HUES48 (cell line): Measurements from ENCODE around the gene FBXL7.

Source experiments
- H3K27ac ChIP-seq: one replicate; pipeline ENCODE4 v1.7.0; 2013; ENCODE audit warnings: low read depth, low read length, inconsistent platforms
- H3K27me3 ChIP-seq: 2 replicates; pipeline ENCODE4 v1.6.1; 2013; ENCODE audit warnings: mild to moderate bottlenecking, low read length; ENCODE audit not compliant: control insufficient read depth, insufficient read depth
- H3K36me3 ChIP-seq: 2 replicates; pipeline ENCODE4 v1.6.1; 2013; ENCODE audit warnings: low read length; ENCODE audit not compliant: control insufficient read depth, insufficient read depth
- H3K4me1 ChIP-seq: 2 replicates; pipeline ENCODE4 v1.6.1; 2013; ENCODE audit warnings: mild to moderate bottlenecking, low read length; ENCODE audit not compliant: control insufficient read depth, insufficient read depth
- H3K4me3 ChIP-seq: 2 replicates; pipeline ENCODE4 v1.5.1; 2013; ENCODE audit warnings: mild to moderate bottlenecking, low read depth, low read length
- H3K9ac ChIP-seq: 2 replicates; pipeline ENCODE4 v1.6.1; 2013; ENCODE audit warnings: mild to moderate bottlenecking, low read depth, low read length, moderate library complexity
- H3K9me3 ChIP-seq: 2 replicates; pipeline ENCODE4 v1.6.1; 2013; ENCODE audit warnings: low read length; ENCODE audit not compliant: control insufficient read depth, insufficient read depth

The FBXL7 gene

DNA sequence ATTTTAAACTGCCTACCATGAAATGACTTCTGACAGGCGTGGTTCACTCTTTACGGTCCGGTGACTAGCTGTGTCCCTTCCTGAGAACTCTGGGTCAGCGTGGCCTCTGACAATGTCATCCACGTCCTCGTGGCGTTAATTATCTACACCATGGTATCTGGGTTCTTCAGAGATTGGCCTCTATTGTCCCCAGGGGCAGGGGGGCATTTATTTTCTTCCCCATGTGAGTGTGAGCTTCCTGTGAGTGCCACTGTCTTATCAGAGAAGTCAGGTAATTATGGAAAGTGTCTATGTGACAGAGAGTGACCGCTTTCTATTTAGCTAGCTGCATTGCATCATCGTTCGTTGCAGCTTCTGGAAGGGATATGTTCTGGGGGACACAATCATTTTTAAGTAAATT, 77.2 kb downstream of the FBXL7 start:
- no peaks in the 10 kb centered on the region for H3K27me3 ChIP-seq
- H3K36me3 ChIP-seq = no peaks in the 10 kb centered on the region
- no peak overlapping the region for H3K27ac ChIP-seq
- no peaks in the 10 kb centered on the region for H3K9me3 ChIP-seq
- H3K4me1 ChIP-seq = no peaks in the 10 kb centered on the region; the same call in 1 of the 2 replicates
- H3K4me3 ChIP-seq = no peak overlapping the region
- no peak overlapping the region for H3K9ac ChIP-seq

- Histone ChIP-seq H3K27me3 (no peaks in the 10 kb centered on the region), H3K9ac (no peak overlapping the region), H3K4me1 (no peaks in the 10 kb centered on the region; the same call in 1 of the 2 replicates), H3K36me3 (no peaks in the 10 kb centered on the region), H3K4me3 (no peak overlapping the region), H3K9me3 (no peaks in the 10 kb centered on the region), H3K27ac (no peak overlapping the region)
These were observed 77.9 kb downstream of the FBXL7 start for GRCh38 chr5:15577831-15578230.

DNA sequence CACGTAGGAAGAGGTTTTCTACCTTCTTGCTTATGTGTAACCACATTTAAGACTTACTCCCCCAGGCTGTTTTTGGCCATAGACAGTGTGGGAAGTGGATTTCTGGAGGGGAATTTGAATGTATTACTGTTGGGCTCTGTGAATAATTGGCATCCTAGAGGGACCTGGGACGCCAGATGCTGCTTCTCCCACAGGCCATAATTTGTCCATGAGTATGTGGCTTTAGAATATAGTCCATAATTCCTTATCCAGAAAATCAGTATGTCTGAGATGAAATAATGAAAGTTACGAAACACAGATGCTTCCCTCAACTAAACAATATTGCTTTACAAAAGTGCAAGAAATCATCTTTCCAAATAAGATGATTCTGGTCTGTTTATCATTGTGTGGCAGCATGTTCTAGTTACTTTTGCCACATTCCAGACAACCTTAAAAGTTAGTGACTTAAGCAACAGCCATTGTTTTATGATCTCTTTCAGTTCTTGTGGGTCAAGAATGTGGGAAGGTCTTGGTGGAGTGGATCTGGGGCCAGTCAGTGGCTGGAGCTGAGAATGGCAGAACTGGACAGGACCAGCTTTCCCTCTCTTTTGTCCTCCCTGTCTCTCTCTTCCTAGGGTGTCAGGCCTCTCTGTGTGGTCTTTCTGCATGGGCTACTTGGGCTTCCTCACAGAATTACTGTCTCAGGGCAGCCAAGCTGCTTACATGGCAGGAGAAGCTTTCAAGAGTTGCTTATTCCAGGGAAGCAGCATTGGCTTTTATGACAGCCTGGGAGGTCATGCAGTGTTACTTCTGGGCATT, 79.4 kb downstream of the FBXL7 start:
- H3K4me3 ChIP-seq = no peak overlapping the region
- H3K27ac ChIP-seq = no peak overlapping the region
- peaks cover 10% of the 10 kb centered on the region for H3K9me3 ChIP-seq
- H3K27me3 ChIP-seq = no peaks in the 10 kb centered on the region
- H3K4me1 ChIP-seq = no peaks in the 10 kb centered on the region
- H3K36me3 ChIP-seq = 0 out of 2 replicates have a peak, but pooled peaks cover 1% of the 10 kb centered on the region
- no peak overlapping the region for H3K9ac ChIP-seq

DNA sequence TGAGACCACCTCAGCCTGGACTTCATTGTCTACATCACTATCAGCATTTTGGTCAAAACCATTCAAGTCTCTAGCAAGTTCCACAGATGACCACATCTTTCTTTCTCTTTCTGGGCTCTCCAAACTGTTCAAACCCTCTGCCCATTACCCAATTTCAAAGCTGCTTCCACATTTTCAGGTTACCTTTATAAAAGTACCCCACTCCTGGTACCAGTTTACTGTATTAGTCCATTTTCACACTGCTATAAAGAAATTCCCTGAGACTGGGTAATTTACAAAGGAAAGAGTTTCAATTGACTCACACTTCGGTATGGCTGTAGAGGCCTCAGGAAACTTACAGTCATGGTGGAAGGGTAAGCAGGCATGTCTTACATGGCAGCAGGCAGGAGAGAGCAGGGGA, 84.5 kb downstream of the FBXL7 start:
- Histone ChIP-seq H3K9ac (no peak overlapping the region), H3K9me3 (peaks cover 15% of the 10 kb centered on the region), H3K4me1 (no peaks in the 10 kb centered on the region; the same call in 1 of the 2 replicates), H3K27ac (no peak overlapping the region), H3K27me3 (no peaks in the 10 kb centered on the region), H3K36me3 (0 out of 2 replicates have a peak, but pooled peaks cover 3% of the 10 kb centered on the region), H3K4me3 (no peak overlapping the region)

DNA sequence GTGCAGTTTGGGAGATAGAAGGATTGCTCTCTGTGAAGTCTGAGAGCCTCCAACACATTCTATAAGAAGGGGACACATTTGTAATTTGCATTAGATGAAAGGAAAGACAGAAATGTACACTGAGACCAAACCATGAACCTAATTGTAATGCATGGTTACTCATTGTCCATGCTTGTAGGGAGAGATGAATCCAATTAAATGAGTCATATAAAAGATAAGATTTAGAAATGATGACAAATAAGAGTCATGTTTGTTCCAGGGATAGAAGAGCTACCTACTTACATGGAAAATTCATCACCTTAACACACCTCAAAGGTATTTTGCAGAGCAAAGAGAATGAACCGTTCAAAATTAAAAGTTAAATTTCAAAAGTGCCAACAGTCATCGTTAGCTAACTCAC, 85.1 kb downstream of the FBXL7 start:
- no peaks in the 10 kb centered on the region; the same call in 1 of the 2 replicates for H3K4me1 ChIP-seq
- H3K4me3 ChIP-seq = no peak overlapping the region
- 0 out of 2 replicates have a peak, but pooled peaks cover 3% of the 10 kb centered on the region for H3K36me3 ChIP-seq
- no peaks in the 10 kb centered on the region for H3K27me3 ChIP-seq
- H3K27ac ChIP-seq = no peak overlapping the region
- H3K9ac ChIP-seq = no peak overlapping the region
- H3K9me3 ChIP-seq = peaks cover 15% of the 10 kb centered on the region

DNA sequence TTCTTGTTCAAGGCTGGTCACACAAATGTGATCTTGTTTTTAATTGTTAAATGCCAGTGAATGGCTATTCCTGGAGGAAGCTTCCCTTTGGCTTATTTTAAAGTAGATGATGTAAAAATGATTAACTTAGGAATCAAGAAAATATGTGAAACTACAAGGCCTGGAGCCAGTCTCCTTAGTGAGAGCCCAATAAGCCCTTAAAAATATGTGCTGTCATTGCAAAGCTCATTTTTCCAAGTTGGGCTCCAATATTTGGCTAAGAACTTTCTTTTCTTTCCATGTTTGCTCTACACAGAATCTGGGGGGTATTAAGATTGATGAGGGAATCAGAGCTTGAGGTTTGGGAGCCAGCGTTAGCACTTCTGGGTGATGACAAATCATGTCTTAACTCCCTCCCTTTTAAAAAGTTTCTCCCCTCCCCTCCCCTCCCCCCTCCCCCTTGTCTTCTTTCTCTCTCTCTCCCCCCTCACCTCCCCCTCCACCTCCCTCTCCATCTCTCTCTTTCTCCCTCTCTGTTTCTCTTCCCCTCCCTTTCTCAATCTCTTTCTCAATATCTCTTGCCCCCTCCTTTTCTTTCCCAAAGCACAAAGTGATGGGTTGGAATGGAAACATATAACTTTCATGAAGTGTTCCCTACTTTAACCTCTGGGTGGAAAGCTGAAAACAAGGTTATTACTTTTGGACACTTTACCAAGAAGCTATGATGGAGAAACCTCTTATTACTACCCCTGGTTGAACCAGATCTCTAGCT, 86.0 kb downstream of the FBXL7 start:
- Histone ChIP-seq H3K4me3 (no peak overlapping the region), H3K9ac (no peak overlapping the region), H3K36me3 (0 out of 2 replicates have a peak, but pooled peaks cover 3% of the 10 kb centered on the region), H3K27me3 (no peaks in the 10 kb centered on the region), H3K4me1 (no peaks in the 10 kb centered on the region; the same call in 1 of the 2 replicates), H3K9me3 (peaks cover 15% of the 10 kb centered on the region), H3K27ac (no peak overlapping the region)

GRCh38 chr5:15587916-15588315, 87.9 kb downstream of the FBXL7 start:
- no peak overlapping the region for H3K9ac ChIP-seq
- no peaks in the 10 kb centered on the region; the same call in 1 of the 2 replicates for H3K4me1 ChIP-seq
- H3K27ac ChIP-seq = no peak overlapping the region
- no peaks in the 10 kb centered on the region for H3K27me3 ChIP-seq
- H3K4me3 ChIP-seq = no peak overlapping the region
- H3K36me3 ChIP-seq = 0 out of 2 replicates have a peak, but pooled peaks cover 3% of the 10 kb centered on the region
- H3K9me3 ChIP-seq = peaks cover 15% of the 10 kb centered on the region

- no peaks in the 10 kb centered on the region for H3K9me3 ChIP-seq
- no peaks in the 10 kb centered on the region for H3K36me3 ChIP-seq
- H3K27ac ChIP-seq = no peak overlapping the region
- H3K4me1 ChIP-seq = peaks cover 22% of the 10 kb centered on the region
- H3K9ac ChIP-seq = no peak overlapping the region
- no peak overlapping the region for H3K4me3 ChIP-seq
- no peaks in the 10 kb centered on the region for H3K27me3 ChIP-seq
These were observed 92.7 kb downstream of the FBXL7 start for GRCh38 chr5:15592728-15593127.

DNA sequence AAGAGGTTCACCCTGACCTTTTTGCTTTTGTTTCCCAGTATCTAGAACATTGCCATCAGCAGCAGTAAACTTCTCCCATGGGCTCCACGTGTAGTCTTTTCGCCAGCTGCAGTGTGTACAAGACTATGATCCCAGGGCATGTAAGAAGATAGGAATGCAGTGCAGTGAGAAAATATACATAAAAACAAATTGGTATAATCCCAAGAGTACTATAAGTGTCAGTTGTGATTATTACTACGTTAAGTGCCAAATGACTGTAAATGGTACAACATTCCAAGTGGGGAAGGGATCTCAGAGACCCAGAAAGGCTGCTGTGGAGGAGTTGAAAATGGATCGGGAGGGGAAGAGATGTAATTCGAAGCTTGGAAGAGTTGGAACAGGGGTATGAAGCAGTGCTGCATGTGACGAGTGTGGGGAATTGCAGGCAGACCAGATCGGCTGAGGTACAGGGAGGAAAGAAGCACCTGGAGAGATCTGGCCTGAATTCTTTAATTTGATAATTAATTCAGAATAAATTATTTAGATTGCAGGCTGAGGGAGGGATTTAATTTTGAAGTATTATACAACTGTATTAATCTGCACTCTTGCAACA, 95.1 kb downstream of the FBXL7 start:
- H3K9me3 ChIP-seq = no peaks in the 10 kb centered on the region
- H3K27ac ChIP-seq = no peak overlapping the region
- no peaks in the 10 kb centered on the region for H3K36me3 ChIP-seq
- H3K9ac ChIP-seq = no peak overlapping the region
- H3K4me1 ChIP-seq = peaks cover 22% of the 10 kb centered on the region
- no peaks in the 10 kb centered on the region for H3K27me3 ChIP-seq
- H3K4me3 ChIP-seq = no peak overlapping the region

- no peaks in the 10 kb centered on the region for H3K9me3 ChIP-seq
- H3K36me3 ChIP-seq = no peaks in the 10 kb centered on the region
- peaks cover 25% of the 10 kb centered on the region for H3K4me1 ChIP-seq
- H3K27ac ChIP-seq = no peak overlapping the region
- no peak overlapping the region for H3K4me3 ChIP-seq
- H3K9ac ChIP-seq = no peak overlapping the region
- H3K27me3 ChIP-seq = no peaks in the 10 kb centered on the region
These were observed 95.9 kb downstream of the FBXL7 start for GRCh38 chr5:15595929-15596328.

- Histone ChIP-seq H3K4me1 (peaks cover 35% of the 10 kb centered on the region), H3K27me3 (no peaks in the 10 kb centered on the region), H3K36me3 (no peaks in the 10 kb centered on the region), H3K9me3 (no peaks in the 10 kb centered on the region), H3K4me3 (no peak overlapping the region), H3K27ac (no peak overlapping the region), H3K9ac (no peak overlapping the region)
These were observed 97.0 kb downstream of the FBXL7 start for GRCh38 chr5:15596936-15597335.
